Sigmoid colon (tissue), 7 donors: Measurements from ENCODE around the gene NPL. TPM values are rescaled to one million over a fixed set of nuclear protein-coding genes. Genes with fewer than 3 reads are reported as not detected.

Source experiments
- DNase-seq: peaks from one replicate; pipeline ENCODE4 v3.0.0-alpha.2; 2019
- H3K27ac ChIP-seq, 4 donors: fragments of 200-600 bp; sonication (generic); one replicate each; pipeline ENCODE4 v1.5.1; 2016 to 2019; ENCODE audit warnings: mild to moderate bottlenecking in 1 of 4
- H3K27me3 ChIP-seq, 3 donors: fragments of 200-600 bp; sonication (generic); one replicate each; pipeline ENCODE4 v1.5.1; 2019; ENCODE audit warnings: mild to moderate bottlenecking in 1 of 3
- H3K36me3 ChIP-seq, 4 donors: fragments of 200-600 bp; sonication (generic); one replicate each; pipeline ENCODE4 v1.5.1; 2016 to 2019
- H3K4me1 ChIP-seq, 4 donors: fragments of 200-600 bp; sonication (generic); one replicate each; pipeline ENCODE4 v1.5.1; 2017 to 2019
- H3K4me3 ChIP-seq, 4 donors: fragments of 200-600 bp; sonication (generic); one replicate each; pipeline ENCODE4 v1.5.1; 2017 to 2019; ENCODE audit warnings: mild to moderate bottlenecking in 2 of 4, moderate library complexity in 1 of 4
- H3K9me3 ChIP-seq, 4 donors: fragments of 200-600 bp in 3 of 4; sonication (generic) in 3 of 4; one replicate each; pipeline versions ENCODE4 v1.5.1 to v1.6.1; 2013 to 2019
- CTCF ChIP-seq, 4 experiments: fragments of 450-650 bp in 3 of 4; fragments of 200-600 bp in 1 of 4; IDR thresholded peaks; one replicate each; pipeline ENCODE4 v1.5.1; 2016 to 2019; ENCODE audit warnings: antibody characterized with exemption in 4 of 4, mild to moderate bottlenecking in 3 of 4, moderate library complexity in 2 of 4
- EP300 ChIP-seq, 4 donors: sonication (generic); formaldehyde crosslinking; IDR thresholded peaks; one replicate each; pipeline ENCODE4 v1.6.1; 2017; ENCODE audit warnings: antibody characterized with exemption in 4 of 4
- POLR2A ChIP-seq, 2 donors: fragments of 450-650 bp; IDR thresholded peaks; one replicate each; pipeline ENCODE4 v1.6.1; 2016; ENCODE audit warnings: antibody characterized with exemption in 2 of 2, mild to moderate bottlenecking in 2 of 2, moderate library complexity in 2 of 2
- POLR2AphosphoS5 ChIP-seq, 4 donors: sonication (generic); formaldehyde crosslinking; IDR thresholded peaks; one replicate each; pipeline ENCODE4 v1.6.1; 2017; ENCODE audit warnings: antibody characterized with exemption in 4 of 4
- WGBS, 2 donors: extraction: QIAGEN DNeasy Blood & Tissue Kit; methylation state at CpG; one replicate each; pipeline ENCODE4 v1.1.7; 2013; 5-methylcytosine and 5-hydroxymethylcytosine counted together
- intact Hi-C: fragments of 100-400 bp; cut with DNase I; formaldehyde crosslinking; loops from one replicate; pipeline ENCODE4 v1.15.1; 2023
- polyA plus RNA-seq, 3 donors: library from polyadenylated mRNA; stranded (reverse); fragments of 200-250 nt; gene quantifications; one replicate each; pipeline ENCODE4 v1.2.3, GENCODE V29; 2013
- total RNA-seq, 4 donors: library from RNA; depleted of rRNA; stranded (reverse); fragments of >200 nt; gene quantifications; one replicate each; pipeline ENCODE4 v1.1.0, GENCODE V29; 2016
- donor health status: healthy with polysubstance abuse.
- donor health status: Bipolar disorder and iron deficiency.
- donor health status: healthy.

Gene NPL
- total and polyA plus RNA-seq, 7 donors: 7.2 to 19.9 (median 12.5) TPM

GRCh38 chr1:182784556-182785171 is 4.9 kb upstream of the NPL start:
- H3K4me3 ChIP-seq: no peak overlapping the region
- no peak for DNase-seq
- TF ChIP-seq CTCF (IDR thresholded peaks at IDR 0.05) (peak; percentile 49 to 66 (median 58)), POLR2AphosphoS5 (IDR thresholded peaks at IDR 0.05) (no peak)
- H3K27ac ChIP-seq: no peak overlapping the region
- H3K9me3 ChIP-seq: no peaks in the 10 kb centered on the region
- H3K27me3 ChIP-seq: no peaks in the 10 kb centered on the region
- H3K36me3 ChIP-seq: no peaks in the 10 kb centered on the region
- WGBS, 2 donors: 31 to 38% methylated on average over 4 of the region's 4 CpGs
- intact Hi-C loops: loop anchor here (1.0 to 10.0 kb wide), 4 partner anchors 183 to 697 kb away; partner anchors contain the start of gene GLUL
- H3K4me1 ChIP-seq: peaks cover 0 to 8% (median 3%) of the 10 kb centered on the region in 4 donors

GRCh38 chr1:182785181-182785580 is 4.4 kb upstream of the NPL start:
- no peak for DNase-seq
- Histone ChIP-seq H3K9me3 (no peaks in the 10 kb centered on the region), H3K36me3 (no peaks in the 10 kb centered on the region), H3K4me3 (no peak overlapping the region), H3K27ac (no peak overlapping the region), H3K27me3 (no peaks in the 10 kb centered on the region), H3K4me1 (peaks cover 0 to 13% (median 5%) of the 10 kb centered on the region in 4 donors)
- 81 to 83% methylated on average over 2 of the region's 2 CpGs for WGBS, 2 donors
- intact Hi-C loops: loop anchor here (1.0 to 10.0 kb wide), 3 partner anchors 184 to 390 kb away; partner anchors contain the start of gene GLUL
- TF ChIP-seq CTCF (IDR thresholded peaks at IDR 0.05): no peak
- no peak for TF ChIP-seq EP300 (IDR thresholded peaks at IDR 0.05)
- no peak for TF ChIP-seq POLR2A (IDR thresholded peaks at IDR 0.05)
- TF ChIP-seq POLR2AphosphoS5 (IDR thresholded peaks at IDR 0.05): no peak

- Histone ChIP-seq H3K27me3 (no peaks in the 10 kb centered on the region), H3K36me3 (no peaks in the 10 kb centered on the region), H3K4me1 (peaks cover 0 to 14% (median 7%) of the 10 kb centered on the region in 4 donors), H3K27ac (no peak overlapping the region), H3K9me3 (no peaks in the 10 kb centered on the region), H3K4me3 (no peak overlapping the region)
- DNase-seq: peak; percentile 81
- TF ChIP-seq POLR2AphosphoS5 (IDR thresholded peaks at IDR 0.05): no peak
- TF ChIP-seq POLR2A (IDR thresholded peaks at IDR 0.05): no peak
- no peak for TF ChIP-seq EP300 (IDR thresholded peaks at IDR 0.05)
- TF ChIP-seq CTCF (IDR thresholded peaks at IDR 0.05): peak; percentile 45 to 64 (median 54)
- intact Hi-C loops: loop anchor here (5.0 to 10.0 kb wide), 2 partner anchors 339 to 392 kb away; partner anchors contain the start of gene GLUL
- 51 to 64% methylated on average over 6 of the region's 6 CpGs for WGBS, 2 donors
These were observed 3.2 kb upstream of the NPL start for GRCh38 chr1:182786223-182786994.

GRCh38 chr1:182786995-182787324 is 2.6 kb upstream of the NPL start:
- WGBS, 2 donors: 50 to 70% methylated on average over 4 of the region's 4 CpGs

More at GRCh38 chr1:182786995-182787324, 2.6 kb upstream of the NPL start:
- TF ChIP-seq CTCF (IDR thresholded peaks at IDR 0.05) (peak in 1 of 4 experiments; percentile 7), POLR2A (IDR thresholded peaks at IDR 0.05) (no peak), EP300 (IDR thresholded peaks at IDR 0.05) (no peak)
- Histone ChIP-seq H3K4me1 (peaks cover 0 to 14% (median 7%) of the 10 kb centered on the region in 4 donors), H3K36me3 (no peaks in the 10 kb centered on the region), H3K27me3 (no peaks in the 10 kb centered on the region), H3K9me3 (no peaks in the 10 kb centered on the region), H3K27ac (no peak overlapping the region), H3K4me3 (no peak overlapping the region)
- no peak for DNase-seq
- intact Hi-C loops: loop anchor here (5.0 to 10.0 kb wide), 2 partner anchors 340 to 392 kb away; partner anchors contain the start of gene GLUL
